ENCODE results near the gene ARHGAP24.
"Not testable (repeated sequence)": the region's sequence is repeated elsewhere in the genome, so short reads cannot be mapped to it uniquely, and the experiment has no call there.

The ARHGAP24 gene

GRCh38 chr4:85514117-85514516, 39.2 kb downstream of the ARHGAP24 start:
- Histone ChIP-seq H3K23ac (ENCODE audit: low read length) (no peak overlapping the region), H3K79me1 (ENCODE audit: low read length) (no peaks in the 10 kb centered on the region), H4K5ac (ENCODE audit: low read length) (no peak overlapping the region), H3K18ac (ENCODE audit: low read length) (peak overlapping the region; percentile 51), H3K79me2 (ENCODE audit: control insufficient read depth, insufficient read depth, low read length) (no peaks in the 10 kb centered on the region), H3K56ac (ENCODE audit: low read length) (no peak overlapping the region), H3K4me1 (ENCODE audit: control insufficient read depth, low read depth, low read length) (peaks cover 2% of the 10 kb centered on the region), H3K4me2 (ENCODE audit: low read length) (no peak overlapping the region), H3K9ac (ENCODE audit: low read length) (no peak overlapping the region), H2BK120ac (ENCODE audit: low read depth, low read length) (no peak overlapping the region), H2BK5ac (ENCODE audit: low read length) (no peak overlapping the region), H3K4ac (ENCODE audit: low read depth, low read length) (no peak overlapping the region), H3K4me3 (ENCODE audit: low read length) (no peak overlapping the region), H2AK5ac (ENCODE audit: low read length) (no peak overlapping the region), H3K27me3 (ENCODE audit: insufficient read depth, low read length, poor library complexity) (no peaks in the 10 kb centered on the region), H2BK15ac (replicated peaks; ENCODE audit: low read depth) (no peak overlapping the region), H3K27ac (ENCODE audit: low read depth, low read length) (no peak overlapping the region), H4K8ac (ENCODE audit: low read depth, low read length) (no peak overlapping the region), H3K36me3 (ENCODE audit: control insufficient read depth, insufficient read depth, low read length) (no peaks in the 10 kb centered on the region)
- no peak for DNase-seq
- no CpG with 5 or more reads among the region's 1 CpG for WGBS (ENCODE audit: extremely low coverage, insufficient coverage, low lambda C conversion rate)

GRCh38 chr4:85514783-85515182, 39.8 kb downstream of the ARHGAP24 start:
- WGBS (ENCODE audit: extremely low coverage, insufficient coverage, low lambda C conversion rate) = no CpG with 5 or more reads among the region's 5 CpGs
- no peak overlapping the region for H4K5ac ChIP-seq (ENCODE audit: low read length)
- no peak overlapping the region for H3K56ac ChIP-seq (ENCODE audit: low read length)
- no peak overlapping the region for H3K18ac ChIP-seq (ENCODE audit: low read length)
- H3K79me1 ChIP-seq (ENCODE audit: low read length) = no peaks in the 10 kb centered on the region
- no peak overlapping the region for H3K27ac ChIP-seq (ENCODE audit: low read depth, low read length)
- peaks cover 2% of the 10 kb centered on the region for H3K4me1 ChIP-seq (ENCODE audit: control insufficient read depth, low read depth, low read length)
- H3K23ac ChIP-seq (ENCODE audit: low read length) = no peak overlapping the region
- no peak overlapping the region for H2BK120ac ChIP-seq (ENCODE audit: low read depth, low read length)
- H3K4me2 ChIP-seq (ENCODE audit: low read length) = no peak overlapping the region
- DNase-seq = no peak
- H3K4me3 ChIP-seq (ENCODE audit: low read length) = no peak overlapping the region
- H3K79me2 ChIP-seq (ENCODE audit: control insufficient read depth, insufficient read depth, low read length) = no peaks in the 10 kb centered on the region
- no peaks in the 10 kb centered on the region for H3K36me3 ChIP-seq (ENCODE audit: control insufficient read depth, insufficient read depth, low read length)
- H4K8ac ChIP-seq (ENCODE audit: low read depth, low read length) = no peak overlapping the region
- H2BK5ac ChIP-seq (ENCODE audit: low read length) = no peak overlapping the region
- H2AK5ac ChIP-seq (ENCODE audit: low read length) = no peak overlapping the region
- no peaks in the 10 kb centered on the region for H3K27me3 ChIP-seq (ENCODE audit: insufficient read depth, low read length, poor library complexity)
- no peak overlapping the region for H3K9ac ChIP-seq (ENCODE audit: low read length)
- no peak overlapping the region for H2BK15ac ChIP-seq (replicated peaks; ENCODE audit: low read depth)
- H3K4ac ChIP-seq (ENCODE audit: low read depth, low read length) = no peak overlapping the region

- H3K23ac ChIP-seq (ENCODE audit: low read length) = no peak overlapping the region
- H3K79me1 ChIP-seq (ENCODE audit: low read length) = no peaks in the 10 kb centered on the region
- DNase-seq = no peak
- no peak overlapping the region for H2AK5ac ChIP-seq (ENCODE audit: low read length)
- no peak overlapping the region for H3K4ac ChIP-seq (ENCODE audit: low read depth, low read length)
- H4K8ac ChIP-seq (ENCODE audit: low read depth, low read length) = no peak overlapping the region
- WGBS (ENCODE audit: extremely low coverage, insufficient coverage, low lambda C conversion rate) = no CpG with 5 or more reads among the region's 1 CpG
- no peak overlapping the region for H2BK5ac ChIP-seq (ENCODE audit: low read length)
- no peak overlapping the region for H3K4me3 ChIP-seq (ENCODE audit: low read length)
- no peak overlapping the region for H3K18ac ChIP-seq (ENCODE audit: low read length)
- H3K9ac ChIP-seq (ENCODE audit: low read length) = no peak overlapping the region
- no peaks in the 10 kb centered on the region for H3K36me3 ChIP-seq (ENCODE audit: control insufficient read depth, insufficient read depth, low read length)
- no peak overlapping the region for H3K4me2 ChIP-seq (ENCODE audit: low read length)
- no peaks in the 10 kb centered on the region for H3K27me3 ChIP-seq (ENCODE audit: insufficient read depth, low read length, poor library complexity)
- no peak overlapping the region for H2BK120ac ChIP-seq (ENCODE audit: low read depth, low read length)
- no peak overlapping the region for H3K27ac ChIP-seq (ENCODE audit: low read depth, low read length)
- H3K56ac ChIP-seq (ENCODE audit: low read length) = no peak overlapping the region
- no peaks in the 10 kb centered on the region for H3K79me2 ChIP-seq (ENCODE audit: control insufficient read depth, insufficient read depth, low read length)
- H3K4me1 ChIP-seq (ENCODE audit: control insufficient read depth, low read depth, low read length) = no peaks in the 10 kb centered on the region
- H4K5ac ChIP-seq (ENCODE audit: low read length) = no peak overlapping the region
- H2BK15ac ChIP-seq (replicated peaks; ENCODE audit: low read depth) = no peak overlapping the region
Observed at GRCh38 chr4:85515701-85516100, 40.8 kb downstream of the ARHGAP24 start.

- not testable (repeated sequence) for H2BK120ac ChIP-seq (ENCODE audit: low read depth, low read length); H4K5ac ChIP-seq (ENCODE audit: low read length); H3K27ac ChIP-seq (ENCODE audit: low read depth, low read length); H3K79me2 ChIP-seq (ENCODE audit: control insufficient read depth, insufficient read depth, low read length); H3K36me3 ChIP-seq (ENCODE audit: control insufficient read depth, insufficient read depth, low read length); H3K79me1 ChIP-seq (ENCODE audit: low read length); H3K27me3 ChIP-seq (ENCODE audit: insufficient read depth, low read length, poor library complexity); H3K18ac ChIP-seq (ENCODE audit: low read length); H4K8ac ChIP-seq (ENCODE audit: low read depth, low read length); H3K56ac ChIP-seq (ENCODE audit: low read length); H2AK5ac ChIP-seq (ENCODE audit: low read length); H3K9ac ChIP-seq (ENCODE audit: low read length); H3K23ac ChIP-seq (ENCODE audit: low read length); H2BK5ac ChIP-seq (ENCODE audit: low read length); H3K4ac ChIP-seq (ENCODE audit: low read depth, low read length); DNase-seq; H3K4me3 ChIP-seq (ENCODE audit: low read length); H3K4me1 ChIP-seq (ENCODE audit: control insufficient read depth, low read depth, low read length); H3K4me2 ChIP-seq (ENCODE audit: low read length); H2BK15ac ChIP-seq (replicated peaks; ENCODE audit: low read depth)
- WGBS (ENCODE audit: extremely low coverage, insufficient coverage, low lambda C conversion rate) = no CpG with 5 or more reads among the region's 3 CpGs
Observed at GRCh38 chr4:85518526-85518925, 43.6 kb downstream of the ARHGAP24 start.

GRCh38 chr4:85520765-85521749, 46.1 kb downstream of the ARHGAP24 start:
- 100% methylated on average over 1 of the region's 5 CpGs for WGBS (ENCODE audit: extremely low coverage, insufficient coverage, low lambda C conversion rate)
- Histone ChIP-seq H3K4ac (ENCODE audit: low read depth, low read length) (no peak overlapping the region), H3K79me2 (ENCODE audit: control insufficient read depth, insufficient read depth, low read length) (no peaks in the 10 kb centered on the region), H4K5ac (ENCODE audit: low read length) (no peak overlapping the region), H3K4me1 (ENCODE audit: control insufficient read depth, low read depth, low read length) (no peaks in the 10 kb centered on the region), H4K8ac (ENCODE audit: low read depth, low read length) (no peak overlapping the region), H3K18ac (ENCODE audit: low read length) (no peak overlapping the region), H2BK5ac (ENCODE audit: low read length) (no peak overlapping the region), H3K79me1 (ENCODE audit: low read length) (no peaks in the 10 kb centered on the region), H3K4me3 (ENCODE audit: low read length) (no peak overlapping the region), H3K36me3 (ENCODE audit: control insufficient read depth, insufficient read depth, low read length) (no peaks in the 10 kb centered on the region), H3K4me2 (ENCODE audit: low read length) (no peak overlapping the region), H3K27ac (ENCODE audit: low read depth, low read length) (no peak overlapping the region), H2BK15ac (replicated peaks; ENCODE audit: low read depth) (no peak overlapping the region), H3K9ac (ENCODE audit: low read length) (no peak overlapping the region), H2BK120ac (ENCODE audit: low read depth, low read length) (no peak overlapping the region), H3K56ac (ENCODE audit: low read length) (no peak overlapping the region), H3K27me3 (ENCODE audit: insufficient read depth, low read length, poor library complexity) (no peaks in the 10 kb centered on the region), H3K23ac (ENCODE audit: low read length) (no peak overlapping the region), H2AK5ac (ENCODE audit: low read length) (no peak overlapping the region)
- DNase-seq = peak; percentile 74

GRCh38 chr4:85522277-85522676, 47.3 kb downstream of the ARHGAP24 start:
- Histone ChIP-seq H3K9ac (ENCODE audit: low read length) (no peak overlapping the region), H3K4ac (ENCODE audit: low read depth, low read length) (no peak overlapping the region), H3K56ac (ENCODE audit: low read length) (no peak overlapping the region), H3K27ac (ENCODE audit: low read depth, low read length) (no peak overlapping the region), H2BK15ac (replicated peaks; ENCODE audit: low read depth) (no peak overlapping the region), H3K4me2 (ENCODE audit: low read length) (no peak overlapping the region), H3K79me2 (ENCODE audit: control insufficient read depth, insufficient read depth, low read length) (no peaks in the 10 kb centered on the region), H2AK5ac (ENCODE audit: low read length) (no peak overlapping the region), H3K18ac (ENCODE audit: low read length) (no peak overlapping the region), H3K4me1 (ENCODE audit: control insufficient read depth, low read depth, low read length) (no peaks in the 10 kb centered on the region), H3K79me1 (ENCODE audit: low read length) (no peaks in the 10 kb centered on the region), H2BK120ac (ENCODE audit: low read depth, low read length) (no peak overlapping the region), H4K5ac (ENCODE audit: low read length) (no peak overlapping the region), H3K27me3 (ENCODE audit: insufficient read depth, low read length, poor library complexity) (no peaks in the 10 kb centered on the region), H4K8ac (ENCODE audit: low read depth, low read length) (no peak overlapping the region), H3K36me3 (ENCODE audit: control insufficient read depth, insufficient read depth, low read length) (no peaks in the 10 kb centered on the region), H3K4me3 (ENCODE audit: low read length) (no peak overlapping the region), H2BK5ac (ENCODE audit: low read length) (no peak overlapping the region), H3K23ac (ENCODE audit: low read length) (no peak overlapping the region)
- DNase-seq = no peak

Measured in mesendoderm (in vitro differentiated cells).